ENCODE measurements around the gene KCMF1.

DNA sequence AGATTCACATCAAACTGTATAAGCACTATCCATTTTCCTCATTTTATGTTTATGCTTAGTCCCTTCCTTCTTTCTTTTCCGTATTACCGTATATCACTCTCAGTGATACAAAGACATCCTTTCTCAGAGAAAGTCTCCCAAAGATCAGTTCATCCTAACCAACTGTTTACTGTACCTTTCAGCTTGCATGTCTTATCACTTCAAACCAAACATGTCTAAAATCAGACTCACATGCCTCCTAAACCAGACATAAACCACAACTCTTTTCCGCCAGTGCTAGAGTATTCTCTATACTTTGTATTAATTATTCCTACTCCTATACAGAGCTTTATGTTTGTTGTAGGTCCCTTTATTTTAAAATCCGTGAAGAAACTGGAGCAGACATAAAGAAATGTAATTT is 41.5 kb downstream of the KCMF1 start:
- TF ChIP-seq, protein P1, sequence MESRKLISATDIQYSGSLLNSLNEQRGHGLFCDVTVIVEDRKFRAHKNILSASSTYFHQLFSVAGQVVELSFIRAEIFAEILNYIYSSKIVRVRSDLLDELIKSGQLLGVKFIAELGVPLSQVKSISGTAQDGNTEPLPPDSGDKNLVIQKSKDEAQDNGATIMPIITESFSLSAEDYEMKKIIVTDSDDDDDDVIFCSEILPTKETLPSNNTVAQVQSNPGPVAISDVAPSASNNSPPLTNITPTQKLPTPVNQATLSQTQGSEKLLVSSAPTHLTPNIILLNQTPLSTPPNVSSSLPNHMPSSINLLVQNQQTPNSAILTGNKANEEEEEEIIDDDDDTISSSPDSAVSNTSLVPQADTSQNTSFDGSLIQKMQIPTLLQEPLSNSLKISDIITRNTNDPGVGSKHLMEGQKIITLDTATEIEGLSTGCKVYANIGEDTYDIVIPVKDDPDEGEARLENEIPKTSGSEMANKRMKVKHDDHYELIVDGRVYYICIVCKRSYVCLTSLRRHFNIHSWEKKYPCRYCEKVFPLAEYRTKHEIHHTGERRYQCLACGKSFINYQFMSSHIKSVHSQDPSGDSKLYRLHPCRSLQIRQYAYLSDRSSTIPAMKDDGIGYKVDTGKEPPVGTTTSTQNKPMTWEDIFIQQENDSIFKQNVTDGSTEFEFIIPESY (IDR thresholded peaks at IDR 0.05): no peak
- TF ChIP-seq, protein P2, sequence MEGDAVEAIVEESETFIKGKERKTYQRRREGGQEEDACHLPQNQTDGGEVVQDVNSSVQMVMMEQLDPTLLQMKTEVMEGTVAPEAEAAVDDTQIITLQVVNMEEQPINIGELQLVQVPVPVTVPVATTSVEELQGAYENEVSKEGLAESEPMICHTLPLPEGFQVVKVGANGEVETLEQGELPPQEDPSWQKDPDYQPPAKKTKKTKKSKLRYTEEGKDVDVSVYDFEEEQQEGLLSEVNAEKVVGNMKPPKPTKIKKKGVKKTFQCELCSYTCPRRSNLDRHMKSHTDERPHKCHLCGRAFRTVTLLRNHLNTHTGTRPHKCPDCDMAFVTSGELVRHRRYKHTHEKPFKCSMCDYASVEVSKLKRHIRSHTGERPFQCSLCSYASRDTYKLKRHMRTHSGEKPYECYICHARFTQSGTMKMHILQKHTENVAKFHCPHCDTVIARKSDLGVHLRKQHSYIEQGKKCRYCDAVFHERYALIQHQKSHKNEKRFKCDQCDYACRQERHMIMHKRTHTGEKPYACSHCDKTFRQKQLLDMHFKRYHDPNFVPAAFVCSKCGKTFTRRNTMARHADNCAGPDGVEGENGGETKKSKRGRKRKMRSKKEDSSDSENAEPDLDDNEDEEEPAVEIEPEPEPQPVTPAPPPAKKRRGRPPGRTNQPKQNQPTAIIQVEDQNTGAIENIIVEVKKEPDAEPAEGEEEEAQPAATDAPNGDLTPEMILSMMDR (IDR thresholded peaks at IDR 0.05 in 2 of 3, conservative IDR thresholded peaks at IDR 0.05 in 1 of 3; ENCODE audit: control insufficient read depth in 2 of 3, extremely low read depth in 1 of 3, insufficient read depth in 1 of 3, low read depth in 3 of 3, low read length in 3 of 3): no peak
- TF ChIP-seq EZH2 (IDR thresholded peaks at IDR 0.05; ENCODE audit: borderline replicate concordance, control insufficient read depth, low read depth, low read length) (no peak), MXI1 (IDR thresholded peaks at IDR 0.05; ENCODE audit: low read depth, low read length) (no peak), FOXK2 (IDR thresholded peaks at IDR 0.05) (no peak)
- TF ChIP-seq, protein P3, sequence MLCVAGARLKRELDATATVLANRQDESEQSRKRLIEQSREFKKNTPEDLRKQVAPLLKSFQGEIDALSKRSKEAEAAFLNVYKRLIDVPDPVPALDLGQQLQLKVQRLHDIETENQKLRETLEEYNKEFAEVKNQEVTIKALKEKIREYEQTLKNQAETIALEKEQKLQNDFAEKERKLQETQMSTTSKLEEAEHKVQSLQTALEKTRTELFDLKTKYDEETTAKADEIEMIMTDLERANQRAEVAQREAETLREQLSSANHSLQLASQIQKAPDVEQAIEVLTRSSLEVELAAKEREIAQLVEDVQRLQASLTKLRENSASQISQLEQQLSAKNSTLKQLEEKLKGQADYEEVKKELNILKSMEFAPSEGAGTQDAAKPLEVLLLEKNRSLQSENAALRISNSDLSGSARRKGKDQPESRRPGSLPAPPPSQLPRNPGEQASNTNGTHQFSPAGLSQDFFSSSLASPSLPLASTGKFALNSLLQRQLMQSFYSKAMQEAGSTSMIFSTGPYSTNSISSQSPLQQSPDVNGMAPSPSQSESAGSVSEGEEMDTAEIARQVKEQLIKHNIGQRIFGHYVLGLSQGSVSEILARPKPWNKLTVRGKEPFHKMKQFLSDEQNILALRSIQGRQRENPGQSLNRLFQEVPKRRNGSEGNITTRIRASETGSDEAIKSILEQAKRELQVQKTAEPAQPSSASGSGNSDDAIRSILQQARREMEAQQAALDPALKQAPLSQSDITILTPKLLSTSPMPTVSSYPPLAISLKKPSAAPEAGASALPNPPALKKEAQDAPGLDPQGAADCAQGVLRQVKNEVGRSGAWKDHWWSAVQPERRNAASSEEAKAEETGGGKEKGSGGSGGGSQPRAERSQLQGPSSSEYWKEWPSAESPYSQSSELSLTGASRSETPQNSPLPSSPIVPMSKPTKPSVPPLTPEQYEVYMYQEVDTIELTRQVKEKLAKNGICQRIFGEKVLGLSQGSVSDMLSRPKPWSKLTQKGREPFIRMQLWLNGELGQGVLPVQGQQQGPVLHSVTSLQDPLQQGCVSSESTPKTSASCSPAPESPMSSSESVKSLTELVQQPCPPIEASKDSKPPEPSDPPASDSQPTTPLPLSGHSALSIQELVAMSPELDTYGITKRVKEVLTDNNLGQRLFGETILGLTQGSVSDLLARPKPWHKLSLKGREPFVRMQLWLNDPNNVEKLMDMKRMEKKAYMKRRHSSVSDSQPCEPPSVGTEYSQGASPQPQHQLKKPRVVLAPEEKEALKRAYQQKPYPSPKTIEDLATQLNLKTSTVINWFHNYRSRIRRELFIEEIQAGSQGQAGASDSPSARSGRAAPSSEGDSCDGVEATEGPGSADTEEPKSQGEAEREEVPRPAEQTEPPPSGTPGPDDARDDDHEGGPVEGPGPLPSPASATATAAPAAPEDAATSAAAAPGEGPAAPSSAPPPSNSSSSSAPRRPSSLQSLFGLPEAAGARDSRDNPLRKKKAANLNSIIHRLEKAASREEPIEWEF (IDR thresholded peaks at IDR 0.05; ENCODE audit: insufficient replicate concordance, low read depth, low read length): no peak
